Daoy (cell line): ENCODE results near the gene KRTAP22-2. TPM values are rescaled to one million over a fixed set of nuclear protein-coding genes. Genes with fewer than 3 reads are reported as not detected.

Experiments
- DNase-seq: peaks from one replicate; pipeline ENCODE4 v3.0.0-alpha.2; 2015; ENCODE audit warnings: low read depth
- total RNA-seq: library from RNA; depleted of rRNA; stranded (reverse); fragments of >200 nt; shearing (Covaris generic); gene quantifications from 2 replicates; pipeline ENCODE4 v1.2.3, GENCODE V29; 2014; rRNA removed

The KRTAP22-2 gene
- total RNA-seq, 1 experiment from 2014 or later: not detected

DNA sequence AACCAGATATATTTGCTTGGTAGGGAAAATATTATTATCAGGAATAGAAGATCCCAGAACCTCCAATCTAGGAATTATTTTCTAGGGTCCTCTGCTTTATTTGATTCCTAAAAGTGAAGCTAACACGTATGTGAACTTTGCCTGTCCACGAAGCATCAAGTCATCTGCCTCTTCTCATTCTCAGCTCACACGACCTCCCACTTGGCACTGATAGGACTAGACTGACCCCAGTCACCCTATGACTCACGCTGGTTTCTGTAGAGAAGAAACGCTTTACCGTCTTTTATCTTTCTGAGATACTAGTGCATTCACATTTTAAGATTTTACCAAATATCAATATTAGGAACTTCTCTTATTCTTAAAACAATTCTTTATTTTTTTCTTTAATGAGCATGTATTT, 27.1 kb downstream of the KRTAP22-2 start:
- DNase-seq: peak; percentile 7

DNA sequence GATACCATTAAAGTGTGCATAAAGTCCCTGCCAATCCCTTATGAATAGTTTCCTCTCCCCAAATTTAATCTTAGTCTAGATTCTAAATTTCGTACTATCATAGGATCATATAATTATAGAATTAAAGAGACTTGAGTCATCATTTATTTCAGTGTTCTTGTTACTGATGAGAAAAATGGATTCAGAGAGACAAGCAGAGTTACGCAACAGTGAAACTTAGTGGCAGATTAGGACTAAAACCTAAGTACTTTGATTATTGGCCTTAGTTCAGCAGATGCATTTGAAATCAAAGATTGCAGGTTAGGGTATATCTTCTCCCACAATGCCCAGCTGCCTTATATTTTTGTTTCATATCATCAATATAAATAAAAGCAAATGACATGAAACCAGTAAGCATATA, 28.2 kb downstream of the KRTAP22-2 start:
- DNase-seq: no peak

DNA sequence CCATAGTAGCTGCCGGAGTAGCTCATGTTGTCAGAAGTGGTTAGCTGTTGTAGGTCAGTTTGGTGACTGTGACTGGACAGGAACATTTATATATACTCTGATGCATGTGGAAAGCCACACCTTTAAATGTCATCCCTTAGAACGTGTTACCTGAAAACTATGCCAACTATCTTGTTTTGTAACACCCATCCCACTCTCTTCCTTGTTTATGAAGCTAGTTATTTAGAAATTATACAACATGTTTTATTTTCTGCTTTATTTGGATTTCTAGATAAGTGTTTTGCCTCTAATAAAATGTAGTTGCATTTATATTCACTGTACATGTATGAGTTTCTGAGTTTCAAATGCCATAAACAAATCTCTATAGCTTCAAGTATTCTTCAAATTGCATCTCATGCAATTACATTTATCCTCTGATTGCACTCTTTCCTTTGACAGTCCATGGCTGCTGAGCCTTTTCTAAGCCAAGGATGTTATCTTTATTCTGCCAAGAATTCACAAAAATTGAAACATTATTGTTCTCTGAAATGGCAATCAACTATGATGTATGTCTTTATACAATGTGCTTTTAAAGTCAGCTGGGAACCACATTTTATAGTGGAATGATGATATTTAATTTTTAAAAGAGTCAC, 28.8 kb downstream of the KRTAP22-2 start, which contains the start of gene KRTAP19-7:
KRTAP19-7 (minus strand) TSS at position 51 of the 632 bp plus-strand sequence; CDS start at position 26, 25 bp downstream.
- DNase-seq: no peak

DNA sequence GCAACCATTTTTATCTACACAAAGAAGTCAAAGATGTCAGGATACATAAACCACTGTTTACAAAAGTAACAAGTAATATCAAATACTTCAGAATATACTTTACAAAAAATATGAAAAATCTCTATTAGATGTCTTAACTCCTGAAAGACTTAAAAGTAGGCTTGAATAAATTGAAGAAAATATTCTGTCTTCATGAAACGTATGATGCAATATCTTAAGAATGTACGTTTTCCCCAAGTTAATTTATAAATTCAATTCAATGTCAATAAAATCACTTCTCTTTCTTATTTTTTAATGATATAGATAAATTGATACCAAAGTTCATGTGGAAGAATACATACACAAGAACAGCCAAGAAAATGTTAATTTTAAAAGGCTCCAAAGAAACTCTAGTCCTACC, 35.1 kb downstream of the KRTAP22-2 start:
- no peak for DNase-seq

DNA sequence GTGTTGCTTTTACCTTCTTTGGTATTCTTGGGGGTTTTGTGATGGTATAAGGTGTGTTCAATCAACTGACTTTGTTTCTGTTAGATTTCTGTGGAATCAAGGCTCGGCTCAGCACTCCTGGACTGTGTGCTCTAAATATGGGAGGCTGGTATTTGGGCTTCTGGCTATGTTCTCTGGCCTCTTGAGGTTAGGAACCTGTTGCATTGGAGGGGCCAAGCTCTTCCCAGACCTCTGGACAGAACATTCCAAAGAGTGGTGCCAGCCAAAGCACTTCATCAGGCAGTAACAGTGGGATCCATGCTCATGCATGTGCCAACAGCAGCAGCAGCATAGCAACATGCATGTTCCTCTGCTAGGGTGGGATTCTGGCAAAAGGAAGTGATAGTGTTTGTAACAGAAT, 37.4 kb downstream of the KRTAP22-2 start:
- no peak for DNase-seq

DNA sequence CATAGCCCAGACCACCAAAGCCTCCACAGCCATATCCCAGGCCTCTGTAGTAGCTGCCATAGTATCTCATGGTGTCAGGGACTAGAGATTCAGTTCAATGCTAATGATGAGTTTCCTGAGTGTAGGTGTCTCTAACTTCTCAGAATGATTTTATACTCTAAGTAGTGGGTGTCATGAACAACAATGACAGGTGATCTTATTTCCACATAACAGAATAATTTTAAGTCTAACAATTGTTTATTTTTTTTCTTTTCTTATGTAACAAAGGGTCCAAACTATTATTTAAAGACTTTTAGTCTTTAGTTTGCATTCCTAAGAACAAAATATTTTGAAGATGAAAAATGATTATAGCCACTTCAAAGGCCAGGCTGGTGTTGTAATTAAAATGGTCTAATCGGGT, 48.4 kb downstream of the KRTAP22-2 start, which contains the start of gene KRTAP19-6:
KRTAP19-6 (minus strand) TSS at position 101 of the 400 bp plus-strand sequence; CDS start at position 70, 31 bp downstream.
- DNase-seq: no peak

Other genes starting within 250 kb of the KRTAP22-2 start
- not detected in 2 replicates for gene KRTAP23-1, start 241.8 kb downstream of the KRTAP22-2 start, total RNA-seq
- not detected in 2 replicates for gene KRTAP13-2, start 218.1 kb downstream of the KRTAP22-2 start, total RNA-seq
- gene KRTAP13-1, start 194.4 kb downstream of the KRTAP22-2 start, total RNA-seq: not detected in 2 replicates
- gene KRTAP13-3, start 164.5 kb downstream of the KRTAP22-2 start, total RNA-seq: not detected in 2 replicates
- gene KRTAP13-4, start 160.2 kb downstream of the KRTAP22-2 start, total RNA-seq: not detected in 2 replicates
- gene KRTAP15-1, start 150.1 kb downstream of the KRTAP22-2 start, total RNA-seq: not detected in 2 replicates
- gene KRTAP19-1, start 110.0 kb downstream of the KRTAP22-2 start, total RNA-seq: not detected in 2 replicates
- gene KRTAP19-2, start 103.0 kb downstream of the KRTAP22-2 start, total RNA-seq: not detected in 2 replicates
- gene KRTAP19-3, start 98.4 kb downstream of the KRTAP22-2 start, total RNA-seq: not detected in 2 replicates
- gene KRTAP19-4, start 93.2 kb downstream of the KRTAP22-2 start, total RNA-seq: not detected in 2 replicates
- gene KRTAP19-5, start 88.3 kb downstream of the KRTAP22-2 start, total RNA-seq: not detected in 2 replicates
- not detected in 2 replicates for gene KRTAP19-6, start 48.5 kb downstream of the KRTAP22-2 start, total RNA-seq
- not detected in 2 replicates for gene KRTAP19-7, start 29.1 kb downstream of the KRTAP22-2 start, total RNA-seq
- not detected in 2 replicates for gene KRTAP6-3, start 2.0 kb upstream of the KRTAP22-2 start, total RNA-seq
- not detected in 2 replicates for gene KRTAP6-2, start 8.5 kb upstream of the KRTAP22-2 start, total RNA-seq
- gene KRTAP22-1, start 10.7 kb upstream of the KRTAP22-2 start, total RNA-seq: not detected in 2 replicates
- not detected in 2 replicates for gene KRTAP6-1, start 23.5 kb upstream of the KRTAP22-2 start, total RNA-seq
- not detected in 2 replicates for gene KRTAP20-1, start 26.0 kb upstream of the KRTAP22-2 start, total RNA-seq
- gene KRTAP20-4, start 30.2 kb upstream of the KRTAP22-2 start, total RNA-seq: not detected in 2 replicates
- gene KRTAP20-2, start 44.8 kb upstream of the KRTAP22-2 start, total RNA-seq: 3.4 TPM in 1 of 2 replicates, not detected in the other
- gene KRTAP20-3, start 52.5 kb upstream of the KRTAP22-2 start, total RNA-seq: not detected in 2 replicates
- not detected in 2 replicates for gene KRTAP21-3, start 128.4 kb upstream of the KRTAP22-2 start, total RNA-seq
- 13.6 TPM in 1 of 2 replicates, not detected in the other for gene KRTAP21-2, start 156.9 kb upstream of the KRTAP22-2 start, total RNA-seq
- not detected in 2 replicates for gene KRTAP21-1, start 165.0 kb upstream of the KRTAP22-2 start, total RNA-seq
- not detected in 2 replicates for gene KRTAP8-1, start 222.9 kb upstream of the KRTAP22-2 start, total RNA-seq
- not detected in 2 replicates for gene KRTAP7-1, start 239.4 kb upstream of the KRTAP22-2 start, total RNA-seq